ENCODE data around the gene DNMBP. TPM values are rescaled to one million over a fixed set of nuclear protein-coding genes. Genes with fewer than 3 reads are reported as not detected.

DNMBP gene
- total RNA-seq, 1 donor from 2014 or later = 5.0 TPM

DNA sequence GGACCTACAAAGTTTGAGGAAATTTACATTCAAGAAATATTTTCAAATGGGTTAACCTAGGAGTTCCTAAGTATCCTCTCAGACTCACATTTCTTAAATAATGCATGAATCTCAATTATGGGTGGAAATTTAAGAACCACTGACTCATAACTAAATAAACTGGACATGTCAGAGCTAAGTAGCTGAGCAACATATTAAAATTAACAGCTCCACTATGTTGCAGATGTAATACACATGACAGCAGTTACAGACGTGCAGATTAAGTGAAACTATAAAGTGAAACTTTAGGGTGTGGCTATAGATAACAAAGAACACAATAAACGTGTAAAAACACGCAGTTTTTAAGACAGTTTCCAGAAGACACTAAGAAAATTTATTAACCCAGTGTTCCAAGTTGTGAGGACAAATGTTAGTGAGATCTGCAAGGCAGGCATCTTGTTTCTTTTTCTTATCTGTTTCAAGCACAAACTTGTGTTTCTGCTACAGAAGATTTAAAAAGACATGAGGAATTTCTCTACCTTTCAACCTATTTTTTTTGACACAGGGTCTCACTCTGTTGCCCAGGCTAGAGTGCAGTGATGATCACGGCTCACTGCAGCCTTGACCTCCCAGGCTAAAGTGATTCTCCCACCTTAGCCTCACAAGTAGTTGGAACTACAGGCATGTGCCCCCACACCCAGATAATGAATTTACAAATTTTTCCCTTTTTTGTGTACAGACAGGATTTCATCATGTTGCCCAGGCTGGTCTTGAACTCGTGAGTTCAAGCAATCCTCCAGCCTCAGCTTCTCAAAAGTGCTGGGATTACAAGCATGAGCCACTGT, 25.3 kb downstream of the DNMBP start:
- no peaks in the 10 kb centered on the region for H3K27me3 ChIP-seq (ENCODE audit: control insufficient read depth, insufficient read depth, low read length)
- no peak overlapping the region for H3K4me3 ChIP-seq (ENCODE audit: low read depth, low read length)
- no peak for FAIRE-seq
- TF ChIP-seq, protein P1, sequence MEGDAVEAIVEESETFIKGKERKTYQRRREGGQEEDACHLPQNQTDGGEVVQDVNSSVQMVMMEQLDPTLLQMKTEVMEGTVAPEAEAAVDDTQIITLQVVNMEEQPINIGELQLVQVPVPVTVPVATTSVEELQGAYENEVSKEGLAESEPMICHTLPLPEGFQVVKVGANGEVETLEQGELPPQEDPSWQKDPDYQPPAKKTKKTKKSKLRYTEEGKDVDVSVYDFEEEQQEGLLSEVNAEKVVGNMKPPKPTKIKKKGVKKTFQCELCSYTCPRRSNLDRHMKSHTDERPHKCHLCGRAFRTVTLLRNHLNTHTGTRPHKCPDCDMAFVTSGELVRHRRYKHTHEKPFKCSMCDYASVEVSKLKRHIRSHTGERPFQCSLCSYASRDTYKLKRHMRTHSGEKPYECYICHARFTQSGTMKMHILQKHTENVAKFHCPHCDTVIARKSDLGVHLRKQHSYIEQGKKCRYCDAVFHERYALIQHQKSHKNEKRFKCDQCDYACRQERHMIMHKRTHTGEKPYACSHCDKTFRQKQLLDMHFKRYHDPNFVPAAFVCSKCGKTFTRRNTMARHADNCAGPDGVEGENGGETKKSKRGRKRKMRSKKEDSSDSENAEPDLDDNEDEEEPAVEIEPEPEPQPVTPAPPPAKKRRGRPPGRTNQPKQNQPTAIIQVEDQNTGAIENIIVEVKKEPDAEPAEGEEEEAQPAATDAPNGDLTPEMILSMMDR (IDR thresholded peaks at IDR 0.05; ENCODE audit: insufficient read depth, low read length, severe bottlenecking) = no peak
- H3K36me3 ChIP-seq (ENCODE audit: control insufficient read depth, insufficient read depth, low read length) = peaks cover 2% of the 10 kb centered on the region
- DNase-seq (ENCODE audit: low read depth) = peak; percentile 99

DNA sequence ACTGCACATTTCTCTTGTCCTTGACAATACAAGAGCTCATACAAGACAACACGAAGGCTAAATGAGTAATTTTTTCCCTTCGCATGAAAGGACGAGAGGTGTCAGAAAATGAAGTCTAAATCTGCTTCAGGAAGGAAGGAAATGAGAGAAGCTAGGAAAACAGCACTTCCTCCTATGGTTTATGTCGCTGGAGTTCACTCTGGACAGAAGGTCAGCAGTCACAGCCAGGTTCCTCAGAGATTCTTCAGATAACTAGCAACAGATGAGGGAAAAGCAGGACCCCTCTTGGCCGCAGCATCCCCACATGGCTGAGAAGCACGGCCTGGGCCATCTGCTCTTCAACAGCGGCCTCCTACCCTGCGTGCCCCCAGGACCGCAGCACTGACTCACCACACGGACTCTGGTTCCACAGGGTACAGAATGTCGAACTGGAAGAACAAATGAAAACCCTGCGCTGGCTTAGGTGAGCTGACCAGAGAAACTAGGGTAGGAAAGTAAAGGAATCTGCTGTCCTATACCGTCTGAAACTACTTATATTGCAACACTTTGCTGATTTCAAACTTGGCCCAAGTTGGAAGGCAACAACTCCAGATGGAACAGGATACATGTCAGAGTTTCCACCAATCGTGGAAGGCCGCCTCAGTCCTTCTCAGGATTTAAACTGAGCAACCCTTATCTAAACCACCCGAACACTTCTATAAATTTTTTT, 26.3 kb downstream of the DNMBP start:
- Histone ChIP-seq H3K36me3 (ENCODE audit: control insufficient read depth, insufficient read depth, low read length) (no peaks in the 10 kb centered on the region), H3K4me3 (ENCODE audit: low read depth, low read length) (no peak overlapping the region), H3K27me3 (ENCODE audit: control insufficient read depth, insufficient read depth, low read length) (no peaks in the 10 kb centered on the region)
- TF ChIP-seq, protein P1 (IDR thresholded peaks at IDR 0.05; ENCODE audit: insufficient read depth, low read length, severe bottlenecking) = no peak
- peak; percentile 33 for DNase-seq (ENCODE audit: low read depth)
- peak; percentile 64 for FAIRE-seq

DNA sequence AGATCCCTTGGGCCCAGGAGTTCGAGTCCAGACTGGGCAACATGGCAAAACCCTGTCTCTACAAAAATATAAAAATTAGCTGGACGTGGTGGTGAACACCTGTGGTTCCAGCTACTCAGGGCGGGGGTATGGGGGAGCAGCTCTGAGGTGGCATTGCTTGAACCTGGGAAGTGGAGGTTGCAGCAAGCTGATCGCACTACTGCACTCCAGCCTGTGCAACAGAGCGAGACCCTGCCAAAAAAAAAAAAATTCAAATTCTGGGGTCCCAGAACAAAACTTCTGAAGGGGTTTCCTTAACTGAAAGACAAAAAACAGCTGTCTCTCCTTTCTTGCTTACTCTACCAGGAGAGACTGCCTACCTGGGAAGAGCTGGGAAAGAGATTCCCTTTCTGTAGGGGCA, 27.0 kb downstream of the DNMBP start:
- H3K4me3 ChIP-seq (ENCODE audit: low read depth, low read length) = no peak overlapping the region
- H3K27me3 ChIP-seq (ENCODE audit: control insufficient read depth, insufficient read depth, low read length) = no peaks in the 10 kb centered on the region
- FAIRE-seq (no peak), DNase-seq (ENCODE audit: low read depth) (no peak)
- no peaks in the 10 kb centered on the region for H3K36me3 ChIP-seq (ENCODE audit: control insufficient read depth, insufficient read depth, low read length)
- TF ChIP-seq, protein P1 (IDR thresholded peaks at IDR 0.05; ENCODE audit: insufficient read depth, low read length, severe bottlenecking) = no peak

DNA sequence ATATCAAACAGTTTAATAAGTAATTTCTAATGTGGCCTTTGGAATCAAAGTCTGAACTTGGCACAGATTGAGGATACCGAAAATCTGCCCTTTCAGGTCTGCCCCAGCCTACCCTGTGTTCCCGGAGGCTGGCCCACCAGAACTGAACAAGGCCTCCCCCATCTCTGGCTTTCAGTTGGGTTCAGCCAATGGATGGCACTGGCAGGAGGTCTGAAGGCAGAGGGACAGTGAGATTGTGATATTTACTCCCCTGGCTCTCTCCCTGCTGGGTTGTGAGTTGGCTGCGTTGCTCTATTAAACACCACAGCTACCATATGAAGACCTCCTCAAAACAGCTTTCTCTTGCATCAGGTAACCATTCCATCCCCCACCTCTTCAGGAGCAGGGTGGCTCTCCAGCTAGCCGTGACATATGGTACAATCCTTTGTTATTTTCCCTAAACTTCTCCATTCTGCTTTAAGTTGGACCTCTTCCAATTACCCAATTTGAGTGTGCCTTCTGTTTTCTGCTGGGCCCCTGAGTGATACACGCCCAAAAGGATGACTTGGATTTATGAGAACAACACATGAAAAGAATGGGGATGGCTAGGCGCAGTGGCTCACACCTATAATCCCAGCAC, 28.1 kb downstream of the DNMBP start:
- DNase-seq (ENCODE audit: low read depth) (no peak), FAIRE-seq (no peak)
- Histone ChIP-seq H3K36me3 (ENCODE audit: control insufficient read depth, insufficient read depth, low read length) (no peaks in the 10 kb centered on the region), H3K4me3 (ENCODE audit: low read depth, low read length) (no peak overlapping the region), H3K27me3 (ENCODE audit: control insufficient read depth, insufficient read depth, low read length) (no peaks in the 10 kb centered on the region)
- TF ChIP-seq, protein P1 (IDR thresholded peaks at IDR 0.05; ENCODE audit: insufficient read depth, low read length, severe bottlenecking) = no peak

DNA sequence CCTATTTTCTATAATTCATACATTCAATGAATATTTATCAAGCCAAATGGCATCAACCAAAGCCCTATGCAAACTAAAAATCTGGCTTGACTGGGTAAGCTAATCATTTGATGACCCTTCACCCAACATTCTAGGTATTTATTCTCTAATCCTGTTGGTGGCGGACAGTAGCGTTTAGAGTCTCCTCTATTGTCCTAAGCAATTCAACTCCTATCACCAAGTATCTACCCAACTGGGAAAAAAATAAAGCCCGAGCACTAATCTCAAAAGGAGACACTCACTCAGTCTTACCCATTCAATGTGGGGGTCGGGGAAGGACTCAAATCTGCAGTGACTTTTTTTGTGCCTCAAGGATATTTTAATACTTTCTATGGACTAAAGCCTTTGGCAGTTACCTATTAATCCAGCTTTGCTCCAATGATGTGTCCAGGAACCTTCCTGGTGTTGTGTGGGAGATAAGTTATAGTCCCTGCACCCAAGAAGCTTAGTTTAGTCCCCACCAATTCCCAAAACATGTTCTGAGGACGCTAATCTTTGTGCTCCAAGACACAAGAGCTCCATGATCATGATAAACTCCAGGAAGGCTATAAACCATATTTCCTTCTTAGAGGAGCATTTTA, 30.6 kb downstream of the DNMBP start:
- FAIRE-seq = no peak
- no peaks in the 10 kb centered on the region for H3K36me3 ChIP-seq (ENCODE audit: control insufficient read depth, insufficient read depth, low read length)
- TF ChIP-seq, protein P1 (IDR thresholded peaks at IDR 0.05; ENCODE audit: insufficient read depth, low read length, severe bottlenecking) = no peak
- H3K27me3 ChIP-seq (ENCODE audit: control insufficient read depth, insufficient read depth, low read length) = no peaks in the 10 kb centered on the region
- no peak for DNase-seq (ENCODE audit: low read depth)
- no peak overlapping the region for H3K4me3 ChIP-seq (ENCODE audit: low read depth, low read length)

Data from bronchial epithelial cell (primary cell).